ENCODE results near the gene LRRC19.

The LRRC19 gene

DNA sequence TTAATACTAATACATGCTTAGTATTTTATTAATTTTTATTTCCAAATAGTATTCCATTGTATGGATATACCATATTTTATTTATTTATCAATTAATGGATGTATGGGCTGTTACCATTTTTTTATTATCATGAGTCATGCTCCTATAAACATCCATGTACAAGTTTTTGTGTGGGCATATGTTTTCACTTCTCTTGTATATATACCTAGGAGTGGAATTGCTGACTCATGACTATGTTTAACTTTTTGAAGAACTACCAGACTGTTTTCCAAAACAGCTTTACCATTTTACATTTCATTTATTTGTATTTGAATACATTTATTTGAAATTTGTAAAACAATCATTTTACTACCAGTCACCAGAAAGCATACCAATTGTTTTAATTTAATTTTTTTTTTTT, 14.1 kb upstream of the LRRC19 start:
- Histone ChIP-seq H3K9ac (ENCODE audit: low read length) (no peak overlapping the region), H3K27me3 (ENCODE audit: control insufficient read depth, insufficient read depth, low read length) (no peaks in the 10 kb centered on the region), H3K4me3 (ENCODE audit: low read length) (no peak overlapping the region), H3K9me3 (ENCODE audit: control insufficient read depth, low read length) (no peaks in the 10 kb centered on the region), H3K4me1 (ENCODE audit: control insufficient read depth, insufficient read depth, low read length) (no peaks in the 10 kb centered on the region), H3K36me3 (ENCODE audit: control insufficient read depth, insufficient read depth, low read length) (no peaks in the 10 kb centered on the region)

DNA sequence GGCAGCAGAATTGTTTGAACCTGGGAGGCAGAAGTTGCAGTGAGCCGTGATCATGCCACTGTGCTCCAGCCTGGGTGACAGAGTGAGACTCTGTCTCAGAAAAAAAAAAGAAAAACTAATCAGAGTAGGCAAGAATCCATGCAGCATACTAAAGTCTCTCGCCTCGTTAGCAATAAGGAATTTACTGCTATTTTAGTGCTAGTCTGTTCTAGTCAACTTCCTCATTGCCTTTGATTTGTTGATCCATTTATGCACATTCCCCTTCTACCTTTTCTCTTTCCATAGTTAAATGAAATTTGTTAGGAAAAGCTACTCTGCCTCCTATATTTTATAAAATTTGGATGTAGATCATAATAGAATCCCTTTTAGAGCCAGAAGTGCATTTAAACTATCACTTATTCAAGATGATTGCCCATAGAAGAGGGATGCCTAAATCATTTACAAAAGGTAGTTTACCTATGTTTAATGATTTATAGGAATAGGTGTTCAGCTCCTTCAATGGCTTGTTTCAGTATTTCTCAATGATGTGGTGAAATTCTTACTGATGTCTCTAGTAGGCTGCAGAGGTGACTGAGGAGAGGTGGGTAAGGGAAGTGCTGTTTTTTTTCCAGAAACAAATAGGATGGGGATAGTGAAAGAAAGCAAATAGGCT, 1.9 kb downstream of the LRRC19 start:
- no peaks in the 10 kb centered on the region for H3K36me3 ChIP-seq (ENCODE audit: control insufficient read depth, insufficient read depth, low read length)
- no peak overlapping the region for H3K4me3 ChIP-seq (ENCODE audit: low read length)
- no peaks in the 10 kb centered on the region for H3K27me3 ChIP-seq (ENCODE audit: control insufficient read depth, insufficient read depth, low read length)
- no peak overlapping the region for H3K9ac ChIP-seq (ENCODE audit: low read length)
- no peaks in the 10 kb centered on the region for H3K4me1 ChIP-seq (ENCODE audit: control insufficient read depth, insufficient read depth, low read length)
- H3K9me3 ChIP-seq (ENCODE audit: control insufficient read depth, low read length): no peaks in the 10 kb centered on the region

DNA sequence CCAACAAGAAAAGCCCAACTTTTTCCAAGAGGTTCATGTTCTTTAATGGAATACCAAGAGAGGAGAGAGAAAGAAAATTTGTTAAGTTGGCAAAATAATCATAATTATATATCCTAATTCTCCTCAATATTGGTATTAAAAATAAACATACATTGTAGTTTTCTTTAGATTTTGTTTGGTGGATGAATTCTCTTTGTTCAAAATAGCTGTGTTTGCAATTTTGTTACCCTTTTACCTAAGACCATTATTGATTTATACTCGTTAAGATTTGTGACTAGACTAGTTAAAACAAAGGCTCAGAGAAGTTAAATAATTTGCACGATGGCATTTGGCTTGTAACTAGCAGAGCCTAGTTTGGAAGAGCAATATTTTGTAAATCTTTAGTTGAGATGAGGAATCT, 9.7 kb downstream of the LRRC19 start:
- H3K27me3 ChIP-seq (ENCODE audit: control insufficient read depth, insufficient read depth, low read length): no peaks in the 10 kb centered on the region
- H3K4me3 ChIP-seq (ENCODE audit: low read length): no peak overlapping the region
- H3K4me1 ChIP-seq (ENCODE audit: control insufficient read depth, insufficient read depth, low read length): no peaks in the 10 kb centered on the region
- no peaks in the 10 kb centered on the region for H3K9me3 ChIP-seq (ENCODE audit: control insufficient read depth, low read length)
- H3K9ac ChIP-seq (ENCODE audit: low read length): no peak overlapping the region
- H3K36me3 ChIP-seq (ENCODE audit: control insufficient read depth, insufficient read depth, low read length): no peaks in the 10 kb centered on the region

DNA sequence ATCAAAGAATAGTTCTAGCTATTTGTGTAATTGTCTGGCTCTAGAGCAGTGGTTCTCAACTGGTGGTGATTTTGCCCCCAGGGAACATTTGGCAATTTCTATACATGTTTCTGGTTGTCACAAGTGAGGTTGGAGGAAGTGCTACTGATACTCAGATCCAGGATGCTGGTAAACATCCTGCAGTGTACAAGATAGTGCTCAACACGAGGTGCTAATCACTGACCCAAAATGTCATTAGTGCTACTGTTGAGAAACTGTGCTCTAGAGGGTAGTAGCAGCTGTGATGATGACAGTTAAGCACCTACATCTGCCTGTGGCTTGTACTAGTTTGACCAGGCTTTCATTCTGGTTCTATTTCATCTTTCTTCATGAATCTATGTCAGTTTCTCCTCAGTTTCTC, 22.1 kb downstream of the LRRC19 start:
- Histone ChIP-seq H3K36me3 (ENCODE audit: control insufficient read depth, insufficient read depth, low read length) (no peaks in the 10 kb centered on the region), H3K4me1 (ENCODE audit: control insufficient read depth, insufficient read depth, low read length) (no peaks in the 10 kb centered on the region), H3K9me3 (ENCODE audit: control insufficient read depth, low read length) (no peaks in the 10 kb centered on the region), H3K9ac (ENCODE audit: low read length) (no peak overlapping the region), H3K4me3 (ENCODE audit: low read length) (no peak overlapping the region), H3K27me3 (ENCODE audit: control insufficient read depth, insufficient read depth, low read length) (no peaks in the 10 kb centered on the region)

DNA sequence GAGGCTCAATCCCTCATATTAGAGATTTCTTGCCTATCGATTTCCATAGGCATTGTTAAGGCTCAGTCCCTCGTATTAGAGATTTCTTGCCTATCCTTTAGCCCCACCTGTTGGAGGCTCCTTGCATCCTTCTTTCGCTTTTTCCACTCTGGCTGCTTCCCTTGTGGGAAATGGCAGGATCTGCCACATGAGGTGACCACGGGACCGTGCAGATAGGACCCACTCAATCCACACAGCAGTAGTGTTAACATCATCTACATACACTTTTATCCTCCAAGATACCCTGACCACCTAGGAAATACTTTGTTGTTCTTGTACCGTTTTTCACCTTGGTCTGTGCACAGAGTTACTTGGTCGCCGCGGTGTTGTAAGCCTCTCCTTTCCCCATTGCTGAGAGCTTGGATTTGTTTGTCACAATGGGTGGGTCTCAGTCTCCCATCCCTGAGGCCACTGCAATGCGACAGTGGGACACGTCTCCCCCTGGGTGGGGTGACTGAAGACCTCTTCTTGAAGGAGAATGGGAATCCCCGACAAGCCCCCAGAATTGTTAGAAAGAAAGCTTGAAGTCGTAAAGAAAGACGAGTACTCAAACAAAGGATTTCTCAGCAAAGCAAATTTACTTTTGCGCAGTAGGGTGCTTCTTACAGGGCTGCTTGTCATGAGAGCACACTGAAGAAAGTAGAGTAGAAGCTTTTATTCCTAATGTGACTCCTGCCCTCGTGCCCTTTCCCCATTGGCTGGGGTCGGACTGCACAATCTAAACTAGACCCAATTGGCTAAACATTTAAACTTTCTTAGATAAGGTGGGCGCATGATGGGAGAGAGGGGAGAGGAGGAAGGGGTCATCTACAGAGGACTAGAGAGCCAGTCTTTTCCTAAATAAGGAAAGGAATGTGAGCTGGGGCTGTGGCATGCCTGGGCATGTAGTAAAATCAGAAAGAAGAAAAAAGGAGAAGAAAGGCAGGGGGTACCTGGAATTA, 29.5 kb downstream of the LRRC19 start:
- Histone ChIP-seq H3K4me3 (ENCODE audit: low read length) (no peak overlapping the region), H3K4me1 (ENCODE audit: control insufficient read depth, insufficient read depth, low read length) (no peaks in the 10 kb centered on the region), H3K9me3 (ENCODE audit: control insufficient read depth, low read length) (no peaks in the 10 kb centered on the region), H3K36me3 (ENCODE audit: control insufficient read depth, insufficient read depth, low read length) (no peaks in the 10 kb centered on the region), H3K27me3 (ENCODE audit: control insufficient read depth, insufficient read depth, low read length) (no peaks in the 10 kb centered on the region), H3K9ac (ENCODE audit: low read length) (no peak overlapping the region)

DNA sequence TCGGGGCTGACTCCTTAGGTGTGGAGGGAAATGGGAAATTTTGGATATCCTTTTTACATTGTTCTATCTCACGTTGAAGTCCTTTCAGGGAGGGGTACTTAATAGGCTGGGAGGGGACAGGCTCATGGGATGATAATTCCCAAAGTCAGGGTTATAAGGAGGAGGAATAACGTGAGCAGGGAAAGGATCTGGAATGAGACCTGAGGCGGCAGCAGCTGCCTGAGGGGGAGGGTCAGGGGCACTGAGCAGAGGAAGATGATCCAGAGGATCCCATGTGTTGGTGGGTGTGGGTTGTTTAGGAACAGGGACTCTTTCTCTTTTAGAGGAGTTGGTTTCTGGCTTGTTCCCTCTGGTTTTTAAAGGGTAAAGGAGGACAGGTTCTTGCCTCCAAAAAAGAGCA, 30.5 kb downstream of the LRRC19 start:
- Histone ChIP-seq H3K36me3 (ENCODE audit: control insufficient read depth, insufficient read depth, low read length) (no peaks in the 10 kb centered on the region), H3K9me3 (ENCODE audit: control insufficient read depth, low read length) (no peaks in the 10 kb centered on the region), H3K27me3 (ENCODE audit: control insufficient read depth, insufficient read depth, low read length) (no peaks in the 10 kb centered on the region), H3K4me3 (ENCODE audit: low read length) (no peak overlapping the region), H3K9ac (ENCODE audit: low read length) (no peak overlapping the region), H3K4me1 (ENCODE audit: control insufficient read depth, insufficient read depth, low read length) (no peaks in the 10 kb centered on the region)

DNA sequence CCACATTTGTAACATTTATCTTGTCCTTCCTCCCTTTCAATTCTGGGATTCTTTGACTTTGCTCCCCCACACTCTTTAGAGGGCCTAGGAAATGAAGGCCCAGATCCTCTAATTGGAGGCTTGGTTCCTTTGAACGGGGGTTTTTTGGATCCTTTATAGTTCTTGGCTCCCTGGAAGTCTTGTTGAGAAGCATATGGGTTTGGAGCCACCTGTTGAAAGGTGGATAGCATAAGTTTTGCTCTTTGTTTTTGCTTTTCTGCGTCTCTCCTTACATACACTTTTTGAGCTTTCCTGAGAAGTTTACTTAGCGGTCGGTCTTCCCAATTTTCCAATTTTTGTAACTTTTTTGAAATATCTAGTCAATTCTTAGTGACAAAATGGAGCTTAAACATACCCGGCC, 31.5 kb downstream of the LRRC19 start:
- Histone ChIP-seq H3K36me3 (ENCODE audit: control insufficient read depth, insufficient read depth, low read length) (no peaks in the 10 kb centered on the region), H3K4me3 (ENCODE audit: low read length) (no peak overlapping the region), H3K4me1 (ENCODE audit: control insufficient read depth, insufficient read depth, low read length) (no peaks in the 10 kb centered on the region), H3K9ac (ENCODE audit: low read length) (no peak overlapping the region), H3K9me3 (ENCODE audit: control insufficient read depth, low read length) (no peaks in the 10 kb centered on the region), H3K27me3 (ENCODE audit: control insufficient read depth, insufficient read depth, low read length) (no peaks in the 10 kb centered on the region)

DNA sequence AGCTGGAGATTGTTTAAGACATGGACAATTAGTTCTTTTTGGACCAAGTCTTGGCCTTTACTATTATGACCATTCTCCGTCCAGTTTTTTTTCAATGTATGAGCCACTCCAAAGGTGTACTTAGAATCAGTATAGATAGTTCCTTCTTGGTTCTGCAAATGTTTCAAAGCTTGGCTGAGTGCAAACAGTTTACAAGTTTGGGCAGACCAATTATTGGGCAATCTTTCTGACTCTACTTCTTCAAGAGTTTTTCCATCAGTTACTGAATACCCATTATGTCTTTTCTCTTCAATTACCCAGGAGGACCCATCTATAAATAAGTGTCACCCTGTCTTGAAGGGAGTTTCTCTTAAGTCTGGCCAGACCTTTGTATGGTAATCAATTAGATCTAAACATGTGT, 33.8 kb downstream of the LRRC19 start:
- no peaks in the 10 kb centered on the region for H3K27me3 ChIP-seq (ENCODE audit: control insufficient read depth, insufficient read depth, low read length)
- no peak overlapping the region for H3K4me3 ChIP-seq (ENCODE audit: low read length)
- H3K9ac ChIP-seq (ENCODE audit: low read length): no peak overlapping the region
- no peaks in the 10 kb centered on the region for H3K4me1 ChIP-seq (ENCODE audit: control insufficient read depth, insufficient read depth, low read length)
- H3K9me3 ChIP-seq (ENCODE audit: control insufficient read depth, low read length): no peaks in the 10 kb centered on the region
- no peaks in the 10 kb centered on the region for H3K36me3 ChIP-seq (ENCODE audit: control insufficient read depth, insufficient read depth, low read length)

DNA sequence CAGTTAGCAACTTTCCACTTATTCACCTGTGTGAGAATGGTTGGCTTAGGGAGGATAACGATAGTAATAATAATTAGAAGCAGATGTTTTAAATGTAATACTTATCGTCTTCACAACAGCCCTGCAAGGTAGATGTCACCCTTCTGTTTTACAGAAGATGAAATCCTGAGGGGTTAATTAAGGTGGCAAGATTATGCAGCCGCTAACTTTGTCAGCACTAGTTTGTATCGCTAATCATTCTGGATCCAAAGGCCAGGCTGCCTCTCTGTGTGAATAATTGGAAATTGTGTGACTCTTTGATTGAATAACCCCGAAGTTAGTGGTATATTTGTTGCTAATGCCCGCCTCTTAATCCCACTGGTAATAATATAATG, 48.6 kb downstream of the LRRC19 start:
- Histone ChIP-seq H3K9ac (ENCODE audit: low read length) (peak overlapping the region; percentile 88), H3K27me3 (ENCODE audit: control insufficient read depth, insufficient read depth, low read length) (no peaks in the 10 kb centered on the region), H3K36me3 (ENCODE audit: control insufficient read depth, insufficient read depth, low read length) (no peaks in the 10 kb centered on the region), H3K4me3 (ENCODE audit: low read length) (peak overlapping the region; percentile 79), H3K4me1 (ENCODE audit: control insufficient read depth, insufficient read depth, low read length) (peaks cover 9% of the 10 kb centered on the region), H3K9me3 (ENCODE audit: control insufficient read depth, low read length) (no peaks in the 10 kb centered on the region)

DNA sequence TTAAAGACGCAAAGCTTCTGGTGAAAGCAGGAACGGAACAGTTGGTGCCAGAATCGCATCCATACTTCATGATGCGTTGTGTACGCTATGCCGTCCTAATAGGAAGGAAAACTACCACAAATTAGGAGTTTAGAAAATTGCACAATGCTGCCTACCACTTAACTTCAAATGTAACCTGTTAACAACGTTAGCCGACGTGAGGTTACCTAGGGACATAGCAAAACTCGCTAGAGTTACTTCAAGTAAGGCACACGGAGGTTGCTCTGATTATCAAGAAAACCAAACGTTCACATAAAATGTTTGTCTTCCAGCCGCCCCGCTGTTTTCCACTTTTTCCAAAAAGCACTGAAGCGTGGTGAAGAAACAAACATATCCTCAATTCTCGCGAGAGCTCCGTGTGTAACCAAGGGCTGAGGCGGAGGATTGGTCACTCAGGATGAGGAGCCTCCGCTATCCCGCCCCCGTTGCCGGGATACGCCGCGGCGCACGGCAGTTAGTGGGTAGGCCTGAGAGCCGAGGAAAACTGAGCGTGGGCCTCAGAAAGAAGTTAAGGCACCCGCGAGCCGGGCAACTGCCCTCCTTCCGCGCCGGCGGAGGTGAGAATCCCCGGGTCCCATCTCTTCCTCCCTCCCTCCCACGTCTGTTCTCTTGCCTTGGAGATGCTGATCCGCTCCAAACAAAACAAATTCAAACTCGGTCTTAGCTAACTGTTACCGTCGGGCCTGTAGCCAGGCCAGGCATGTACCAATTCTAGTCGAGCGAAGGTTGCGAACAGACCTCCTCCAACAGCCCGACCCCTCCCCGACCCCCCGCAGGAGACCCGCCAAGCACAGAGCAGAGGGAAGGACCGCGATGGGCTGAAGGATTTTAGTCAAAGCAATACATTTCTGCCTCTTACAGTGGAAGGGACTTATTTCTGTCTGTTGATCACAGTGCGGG, 49.3 kb downstream of the LRRC19 start, which contains the start of gene IFT74:
Gene IFT74 (plus strand): TSS at position 492 of the 939 bp plus-strand sequence. CDS start 5,556 bp downstream, outside the sequence.
- H3K4me3 ChIP-seq (ENCODE audit: low read length): peak within 1 kb of the TSS; percentile 79
- H3K36me3 ChIP-seq (ENCODE audit: control insufficient read depth, insufficient read depth, low read length): no peaks in the 10 kb centered on the region
- H3K9ac ChIP-seq (ENCODE audit: low read length): peak within 1 kb of the TSS; percentile 88
- peaks cover 9% of the 10 kb centered on the region for H3K4me1 ChIP-seq (ENCODE audit: control insufficient read depth, insufficient read depth, low read length)
- no peaks in the 10 kb centered on the region for H3K27me3 ChIP-seq (ENCODE audit: control insufficient read depth, insufficient read depth, low read length)
- H3K9me3 ChIP-seq (ENCODE audit: control insufficient read depth, low read length): no peaks in the 10 kb centered on the region

DNA sequence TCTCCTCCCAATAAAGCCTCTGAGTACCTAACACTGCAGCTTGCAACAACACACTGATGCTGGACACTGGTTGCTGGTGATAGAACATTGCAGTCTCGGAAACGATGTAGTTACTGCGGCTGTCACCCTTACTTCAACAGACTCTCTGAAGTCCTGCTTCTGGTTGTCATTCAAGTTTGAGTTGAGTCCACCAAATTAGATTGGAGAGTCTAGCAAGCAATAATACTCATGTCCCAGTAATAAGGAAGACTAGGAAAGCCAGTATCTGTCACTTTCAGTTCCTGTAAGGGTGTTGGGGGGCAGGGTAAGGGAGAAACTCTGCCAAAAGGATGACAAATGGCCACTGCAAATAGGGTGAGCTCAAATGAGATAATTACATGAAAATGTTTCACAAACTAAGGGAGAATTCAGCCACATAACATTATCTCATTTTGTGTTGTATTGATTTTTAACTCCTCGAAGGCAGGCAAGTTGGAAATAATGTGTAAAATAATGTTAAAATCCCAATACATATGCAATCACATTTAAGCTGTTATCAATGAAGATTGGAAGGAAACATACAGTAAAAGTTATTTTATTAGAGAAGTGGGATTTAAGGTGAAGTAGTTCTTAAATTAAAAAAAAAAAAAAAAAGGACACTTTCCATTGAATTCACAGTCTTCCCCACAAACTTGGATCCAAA, 50.1 kb downstream of the LRRC19 start:
- Histone ChIP-seq H3K27me3 (ENCODE audit: control insufficient read depth, insufficient read depth, low read length) (no peaks in the 10 kb centered on the region), H3K4me1 (ENCODE audit: control insufficient read depth, insufficient read depth, low read length) (peaks cover 9% of the 10 kb centered on the region), H3K4me3 (ENCODE audit: low read length) (peak overlapping the region; percentile 79), H3K36me3 (ENCODE audit: control insufficient read depth, insufficient read depth, low read length) (no peaks in the 10 kb centered on the region), H3K9ac (ENCODE audit: low read length) (peak overlapping the region; percentile 88), H3K9me3 (ENCODE audit: control insufficient read depth, low read length) (no peaks in the 10 kb centered on the region)

Data from mucosa of stomach (tissue), 1 donor.